Suprapubic skin (tissue), 4 donors: ENCODE measurements around the gene CPA5.

ENCODE experiments used
- CTCF ChIP-seq, 2 donors: fragments of 200-600 bp in 1 of 2; fragments of 450-650 bp in 1 of 2; sonication (generic) in 1 of 2; IDR thresholded peaks; one replicate each; pipeline ENCODE4 v1.5.1; 2016 to 2019; ENCODE audit warnings: antibody characterized with exemption in 2 of 2, mild to moderate bottlenecking in 1 of 2, moderate library complexity in 1 of 2
- EP300 ChIP-seq: sonication (generic); formaldehyde crosslinking; IDR thresholded peaks from one replicate; pipeline ENCODE4 v1.6.1; 2017; ENCODE audit warnings: antibody characterized with exemption
- POLR2A ChIP-seq, 2 donors: fragments of 450-650 bp; IDR thresholded peaks; one replicate each; pipeline ENCODE4 v1.6.1; 2017; ENCODE audit warnings: antibody characterized with exemption in 2 of 2, mild to moderate bottlenecking in 2 of 2, moderate library complexity in 2 of 2
- POLR2AphosphoS5 ChIP-seq, 3 donors: sonication (generic); formaldehyde crosslinking; IDR thresholded peaks; one replicate each; pipeline ENCODE4 v1.6.1; 2017; ENCODE audit warnings: antibody characterized with exemption in 3 of 3

GRCh38 chr7:130390486-130390885 lies 45.9 kb downstream of the CPA5 start:
- no peak for TF ChIP-seq POLR2A (IDR thresholded peaks at IDR 0.05)
- no peak for TF ChIP-seq CTCF (IDR thresholded peaks at IDR 0.05)
- no peak for TF ChIP-seq POLR2AphosphoS5 (IDR thresholded peaks at IDR 0.05)
- no peak for TF ChIP-seq EP300
